GM10248 (cell line): ENCODE data around the gene MYPN.

Source experiments
- CTCF ChIA-PET: fragments of 300-600 bp; sonication (Branson Sonifier 250); formaldehyde crosslinking; extraction: SDS; loops from one replicate; lab custom pipeline; 2021; ENCODE audit warnings: antibody characterized with exemption; lab: Yijun Ruan, JAX
- POLR2A ChIA-PET: fragments of 350-650 bp; sonication (Branson Sonifier 250); formaldehyde crosslinking; extraction: SDS; loops from one replicate; lab custom pipeline; 2020; ENCODE audit warnings: antibody characterized with exemption; lab: Yijun Ruan, JAX
- DNase-seq: peaks from one replicate; pipeline ENCODE4 v3.0.0; 2012; ENCODE audit errors: extremely low spot score
- CTCF ChIP-seq: IDR thresholded peaks from 2 replicates; pipeline ENCODE4 v1.5.1; 2012; ENCODE audit warnings: mild to moderate bottlenecking, low read depth; ENCODE audit errors: extremely low read depth, missing control alignments, control extremely low read depth

The MYPN gene

GRCh38 chr10:68110027-68110426 lies 739 bp downstream of the MYPN start:
- no peak for DNase-seq
- ChIA-PET POLR2A (no interaction called here), CTCF (no interaction called here)
- no peak for TF ChIP-seq CTCF

GRCh38 chr10:68111584-68111983 lies 2.3 kb downstream of the MYPN start:
- ChIA-PET CTCF (interaction anchor here (1.0 to 1.5 kb wide), 3 partner anchors 9 to 21 kb away, joined by 3 to 6 read pairs (median 4); no protein-coding TSS in a partner anchor), POLR2A (interaction anchor here (0.6 kb wide), 1 partner anchor 226 kb away, joined by 5 read pairs; no protein-coding TSS in a partner anchor)
- TF ChIP-seq CTCF: no peak
- no peak for DNase-seq

GRCh38 chr10:68112837-68113236 lies 3.5 kb downstream of the MYPN start:
- ChIA-PET CTCF (no interaction called here), POLR2A (no interaction called here)
- no peak for DNase-seq
- no peak for TF ChIP-seq CTCF

GRCh38 chr10:68118657-68119056 lies 9.4 kb downstream of the MYPN start:
- TF ChIP-seq CTCF: no peak
- ChIA-PET POLR2A (no interaction called here), CTCF (interaction anchor here (1.3 kb wide), 1 partner anchor 37 kb away, joined by 3 read pairs; no protein-coding TSS in a partner anchor)
- DNase-seq: no peak

- POLR2A ChIA-PET: interaction anchor here (0.6 kb wide), 1 partner anchor 39 kb away, joined by 3 read pairs; no protein-coding TSS in a partner anchor
- TF ChIP-seq CTCF: no peak
- DNase-seq: no peak
- CTCF ChIA-PET: interaction anchor here (0.8 to 2.0 kb wide), 9 partner anchors 10 to 430 kb away, joined by 3 to 6 read pairs (median 4); no protein-coding TSS in a partner anchor
Observed at GRCh38 chr10:68121020-68121743, 11.9 kb downstream of the MYPN start.

- CTCF ChIA-PET: interaction anchor here (1.2 to 2.0 kb wide), 6 partner anchors 10 to 429 kb away, joined by 3 to 6 read pairs (median 4); no protein-coding TSS in a partner anchor
- POLR2A ChIA-PET: no interaction called here
- DNase-seq: no peak
- no peak for TF ChIP-seq CTCF
Observed at GRCh38 chr10:68121852-68122251, 12.6 kb downstream of the MYPN start.
